HCT116 (cell line): ENCODE results near the gene RTTN.

ENCODE experiments used
- RAD21 ChIP-seq: IDR thresholded peaks from 2 replicates; pipeline ENCODE4 v1.6.1; 2012; ENCODE audit warnings: low read depth, mild to moderate bottlenecking
- ZNF274 ChIP-seq: fragments of 200-500 bp; sonication (Bioruptor generic); IDR thresholded peaks from 2 replicates; pipeline ENCODE4 v1.6.1; 2014; ENCODE audit warnings: mild to moderate bottlenecking, low read depth, low read length, inconsistent platforms
- TF ChIP-seq, protein P1 (sequence below), 3 experiments: fragments of 200-600 bp in 1 of 3; sonication (generic) in 1 of 3; IDR thresholded peaks in 2 of 3; conservative IDR thresholded peaks in 1 of 3; 2 replicates each; pipeline ENCODE4 v1.5.1; 2012 to 2017; ENCODE audit warnings: low read depth in 2 of 3, low read length in 2 of 3, antibody characterized with exemption in 1 of 3, borderline replicate concordance in 1 of 3, control low read depth in 1 of 3, mild to moderate bottlenecking in 1 of 3, mixed read lengths in 1 of 3, mixed run types in 1 of 3, moderate library complexity in 1 of 3; ENCODE audit not compliant: insufficient read depth in 1 of 3

DNA sequence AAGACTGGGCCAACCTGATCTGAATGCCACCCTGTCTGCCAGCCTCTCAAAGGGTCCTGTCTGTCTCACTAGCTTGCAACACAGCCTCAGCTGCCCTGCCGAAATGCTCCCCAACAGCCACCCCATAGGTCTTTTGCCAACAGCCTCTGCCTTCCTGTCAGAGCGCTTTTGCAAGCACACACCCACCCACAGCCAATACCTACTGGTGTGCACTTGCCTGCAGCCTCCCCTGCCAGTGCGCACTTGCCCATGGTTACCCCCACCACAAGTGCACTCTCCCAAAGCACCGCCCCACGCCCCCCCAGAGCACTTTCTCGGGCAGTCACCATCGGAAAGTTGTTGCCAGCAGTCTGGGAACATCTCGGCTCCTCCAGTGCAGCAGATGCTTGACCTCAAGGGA lies 48.6 kb downstream of the RTTN start:
- TF ChIP-seq RAD21 (no peak), ZNF274 (no peak)
- TF ChIP-seq, protein P1, sequence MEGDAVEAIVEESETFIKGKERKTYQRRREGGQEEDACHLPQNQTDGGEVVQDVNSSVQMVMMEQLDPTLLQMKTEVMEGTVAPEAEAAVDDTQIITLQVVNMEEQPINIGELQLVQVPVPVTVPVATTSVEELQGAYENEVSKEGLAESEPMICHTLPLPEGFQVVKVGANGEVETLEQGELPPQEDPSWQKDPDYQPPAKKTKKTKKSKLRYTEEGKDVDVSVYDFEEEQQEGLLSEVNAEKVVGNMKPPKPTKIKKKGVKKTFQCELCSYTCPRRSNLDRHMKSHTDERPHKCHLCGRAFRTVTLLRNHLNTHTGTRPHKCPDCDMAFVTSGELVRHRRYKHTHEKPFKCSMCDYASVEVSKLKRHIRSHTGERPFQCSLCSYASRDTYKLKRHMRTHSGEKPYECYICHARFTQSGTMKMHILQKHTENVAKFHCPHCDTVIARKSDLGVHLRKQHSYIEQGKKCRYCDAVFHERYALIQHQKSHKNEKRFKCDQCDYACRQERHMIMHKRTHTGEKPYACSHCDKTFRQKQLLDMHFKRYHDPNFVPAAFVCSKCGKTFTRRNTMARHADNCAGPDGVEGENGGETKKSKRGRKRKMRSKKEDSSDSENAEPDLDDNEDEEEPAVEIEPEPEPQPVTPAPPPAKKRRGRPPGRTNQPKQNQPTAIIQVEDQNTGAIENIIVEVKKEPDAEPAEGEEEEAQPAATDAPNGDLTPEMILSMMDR (IDR thresholded peaks at IDR 0.05 in 2 of 3, conservative IDR thresholded peaks at IDR 0.05 in 1 of 3; ENCODE audit: borderline replicate concordance in 1 of 3, insufficient read depth in 1 of 3, low read depth in 2 of 3, low read length in 2 of 3), result no peak
